Measurements from ENCODE around the gene TECPR2.

TECPR2 gene

DNA sequence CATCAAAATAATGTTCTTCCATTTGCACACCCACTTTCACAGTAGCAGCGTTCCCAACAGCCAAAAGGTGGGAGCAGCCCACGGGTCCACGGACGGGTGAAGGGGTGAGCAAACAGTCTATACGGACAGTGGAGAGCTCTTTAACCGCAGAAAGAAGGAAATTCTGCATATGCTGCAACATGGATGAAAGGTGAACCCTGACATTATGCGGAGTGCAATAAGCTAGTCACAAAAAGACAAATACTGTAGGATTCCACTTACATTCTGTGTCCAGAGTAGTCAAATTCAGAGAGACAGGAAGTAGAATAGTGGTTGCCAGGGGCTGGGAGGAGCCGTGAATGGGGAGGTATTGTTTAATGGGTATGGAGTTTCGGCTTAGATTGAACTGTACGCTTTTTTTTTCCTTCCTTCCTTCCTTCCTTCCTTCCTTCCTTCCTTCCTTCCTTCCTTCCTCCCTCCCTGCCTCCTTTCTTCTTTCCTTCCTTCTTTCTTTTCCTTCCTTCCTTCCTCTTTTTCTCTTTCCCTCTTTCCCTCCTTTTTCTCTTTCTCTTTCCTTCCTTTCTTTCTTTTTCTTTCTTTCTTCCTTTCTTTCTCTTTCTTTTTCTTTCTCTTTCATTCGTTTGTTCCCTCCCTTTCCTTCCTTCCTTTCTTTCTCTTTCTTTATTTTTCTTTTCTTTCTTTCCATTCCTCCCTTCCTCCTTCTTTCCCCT lies 162.6 kb downstream of the TECPR2 start:
- Histone ChIP-seq H3K9ac (ENCODE audit: low read length) (peak overlapping the region; percentile 21), H3K4me3 (ENCODE audit: low read depth, low read length) (peak overlapping the region; percentile 67)
- WGBS (ENCODE audit: extremely low coverage, insufficient coverage, insufficient read length): no CpG with 5 or more reads among the region's 11 CpGs

DNA sequence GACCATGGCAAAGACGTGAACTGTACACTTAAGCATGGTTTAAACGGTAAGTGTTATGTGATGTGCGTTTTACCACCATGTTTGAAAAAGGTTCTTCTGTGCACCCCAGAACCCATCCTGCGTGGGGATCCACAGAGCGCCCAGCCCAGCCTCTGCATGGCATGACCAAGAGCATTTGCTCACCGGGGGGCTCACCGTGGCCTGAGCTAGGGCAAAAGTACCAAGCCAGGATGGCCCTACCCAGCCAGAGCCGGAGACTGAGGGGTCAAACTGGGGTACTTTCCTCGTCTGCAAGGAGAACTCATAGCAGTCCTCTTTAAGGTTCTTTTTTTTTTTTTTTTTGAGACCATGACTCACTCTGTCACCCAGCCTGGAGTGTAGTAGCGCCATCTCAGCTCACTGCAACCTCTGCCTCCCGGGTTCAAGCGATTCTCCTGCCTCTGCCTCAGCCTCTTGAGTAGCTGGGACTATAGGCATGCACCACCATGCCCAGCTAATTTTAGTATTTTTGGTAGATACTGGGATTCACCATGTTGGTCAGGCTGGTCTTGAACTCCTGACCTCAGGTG lies 163.3 kb downstream of the TECPR2 start:
- Histone ChIP-seq H4K12ac (ENCODE audit: low read depth, low read length) (no peak overlapping the region), H3K27ac (ENCODE audit: low read depth, low read length) (no peak overlapping the region), H3K4me2 (ENCODE audit: low read length) (no peak overlapping the region), H3K79me1 (ENCODE audit: low read length) (peaks cover 14% of the 10 kb centered on the region), H3K4ac (ENCODE audit: low read depth, low read length) (no peak overlapping the region), H3K79me2 (ENCODE audit: control insufficient read depth, insufficient read depth, low read length, poor library complexity) (peaks cover 2% of the 10 kb centered on the region), H3K18ac (ENCODE audit: low read length) (peak overlapping the region; percentile 41), H3K27me3 (ENCODE audit: insufficient read depth, low read length) (no peaks in the 10 kb centered on the region), H2BK12ac (ENCODE audit: low read length) (peak overlapping the region; percentile 41), H2BK5ac (ENCODE audit: low read depth, low read length, poor library complexity) (no peak overlapping the region), H2AK5ac (ENCODE audit: low read length) (peak overlapping the region; percentile 38), H3K9ac (ENCODE audit: low read length) (no peak overlapping the region), H3K4me1 (ENCODE audit: control insufficient read depth in 1 of 2, insufficient read depth in 2 of 2, low read length in 2 of 2) (peaks cover 5 to 6% of the 10 kb centered on the region in 2 experiments), H3K9me3 (ENCODE audit: insufficient read depth, low read depth, low read length) (no peaks in the 10 kb centered on the region), H3K4me3 (ENCODE audit: low read depth, low read length) (no peak overlapping the region), H4K8ac (ENCODE audit: low read depth, low read length) (peak overlapping the region; percentile 36), H2BK120ac (ENCODE audit: insufficient read depth, low read length, poor library complexity) (peak overlapping the region; percentile 59), H2AFZ (ENCODE audit: insufficient read depth, low read length, poor library complexity) (no peak overlapping the region), H4K91ac (ENCODE audit: low read depth, low read length) (peak overlapping the region; percentile 74), H3K36me3 (ENCODE audit: control insufficient read depth in 1 of 2, insufficient read depth in 2 of 2, low read length in 2 of 2) (no peaks in the 10 kb centered on the region), H3K14ac (ENCODE audit: low read length) (peak overlapping the region; percentile 68), H3K23ac (ENCODE audit: low read length) (no peak overlapping the region)
- DNase-seq: no peak
- no CpG with 5 or more reads among the region's 12 CpGs for WGBS (ENCODE audit: extremely low coverage, insufficient coverage, insufficient read length)

More for the DNA sequence above, 162.6 kb downstream of the TECPR2 start:
- H3K18ac ChIP-seq (ENCODE audit: low read length): peak overlapping the region; percentile 67
- peaks cover 5 to 6% of the 10 kb centered on the region in 2 experiments for H3K4me1 ChIP-seq (ENCODE audit: control insufficient read depth in 1 of 2, insufficient read depth in 2 of 2, low read length in 2 of 2)
- peak overlapping the region; percentile 67 for H3K14ac ChIP-seq (ENCODE audit: low read length)
- peak overlapping the region; percentile 74 for H4K91ac ChIP-seq (ENCODE audit: low read depth, low read length)
- peak overlapping the region; percentile 41 for H2BK12ac ChIP-seq (ENCODE audit: low read length)
- peak overlapping the region; percentile 53 for H2BK5ac ChIP-seq (ENCODE audit: low read depth, low read length, poor library complexity)
- peak overlapping the region; percentile 79 for H4K12ac ChIP-seq (ENCODE audit: low read depth, low read length)
- H3K27ac ChIP-seq (ENCODE audit: low read depth, low read length): peak overlapping the region; percentile 68
- no peak overlapping the region for H3K23ac ChIP-seq (ENCODE audit: low read length)
- H3K27me3 ChIP-seq (ENCODE audit: insufficient read depth, low read length): no peaks in the 10 kb centered on the region
- H3K9me3 ChIP-seq (ENCODE audit: insufficient read depth, low read depth, low read length): no peaks in the 10 kb centered on the region
- peaks cover 14% of the 10 kb centered on the region for H3K79me1 ChIP-seq (ENCODE audit: low read length)
- peaks cover 2% of the 10 kb centered on the region for H3K79me2 ChIP-seq (ENCODE audit: control insufficient read depth, insufficient read depth, low read length, poor library complexity)
- H3K36me3 ChIP-seq (ENCODE audit: control insufficient read depth in 1 of 2, insufficient read depth in 2 of 2, low read length in 2 of 2): no peaks in the 10 kb centered on the region
- H3K4ac ChIP-seq (ENCODE audit: low read depth, low read length): peak overlapping the region; percentile 30
- peak overlapping the region; percentile 87 for H2AK5ac ChIP-seq (ENCODE audit: low read length)
- H2AFZ ChIP-seq (ENCODE audit: insufficient read depth, low read length, poor library complexity): peak overlapping the region; percentile 80
- H4K8ac ChIP-seq (ENCODE audit: low read depth, low read length): peak overlapping the region; percentile 72
- peak overlapping the region; percentile 60 for H2BK120ac ChIP-seq (ENCODE audit: insufficient read depth, low read length, poor library complexity)
- peak; percentile 67 to 70 for DNase-seq
- peak overlapping the region; percentile 95 for H3K4me2 ChIP-seq (ENCODE audit: low read length)

- Histone ChIP-seq H3K4me1 (ENCODE audit: control insufficient read depth in 1 of 2, insufficient read depth in 2 of 2, low read length in 2 of 2) (peaks cover 5 to 6% of the 10 kb centered on the region in 2 experiments), H2BK5ac (ENCODE audit: low read depth, low read length, poor library complexity) (no peak overlapping the region), H2BK12ac (ENCODE audit: low read length) (no peak overlapping the region), H3K4me2 (ENCODE audit: low read length) (no peak overlapping the region), H3K23ac (ENCODE audit: low read length) (no peak overlapping the region), H4K12ac (ENCODE audit: low read depth, low read length) (no peak overlapping the region), H4K91ac (ENCODE audit: low read depth, low read length) (no peak overlapping the region), H3K27me3 (ENCODE audit: insufficient read depth, low read length) (no peaks in the 10 kb centered on the region), H3K27ac (ENCODE audit: low read depth, low read length) (no peak overlapping the region), H2AK5ac (ENCODE audit: low read length) (no peak overlapping the region), H3K79me2 (ENCODE audit: control insufficient read depth, insufficient read depth, low read length, poor library complexity) (peaks cover 2% of the 10 kb centered on the region), H2BK120ac (ENCODE audit: insufficient read depth, low read length, poor library complexity) (no peak overlapping the region), H3K36me3 (ENCODE audit: control insufficient read depth in 1 of 2, insufficient read depth in 2 of 2, low read length in 2 of 2) (no peaks in the 10 kb centered on the region), H3K4me3 (ENCODE audit: low read depth, low read length) (no peak overlapping the region), H3K18ac (ENCODE audit: low read length) (no peak overlapping the region), H3K9ac (ENCODE audit: low read length) (no peak overlapping the region), H3K79me1 (ENCODE audit: low read length) (peaks cover 14% of the 10 kb centered on the region), H3K14ac (ENCODE audit: low read length) (no peak overlapping the region), H4K8ac (ENCODE audit: low read depth, low read length) (no peak overlapping the region), H2AFZ (ENCODE audit: insufficient read depth, low read length, poor library complexity) (no peak overlapping the region), H3K4ac (ENCODE audit: low read depth, low read length) (no peak overlapping the region), H3K9me3 (ENCODE audit: insufficient read depth, low read depth, low read length) (no peaks in the 10 kb centered on the region)
- DNase-seq: no peak
- no CpG with 5 or more reads among the region's 11 CpGs for WGBS (ENCODE audit: extremely low coverage, insufficient coverage, insufficient read length)
Measured at GRCh38 chr14:102528431-102529170, 165.9 kb downstream of the TECPR2 start.

DNA sequence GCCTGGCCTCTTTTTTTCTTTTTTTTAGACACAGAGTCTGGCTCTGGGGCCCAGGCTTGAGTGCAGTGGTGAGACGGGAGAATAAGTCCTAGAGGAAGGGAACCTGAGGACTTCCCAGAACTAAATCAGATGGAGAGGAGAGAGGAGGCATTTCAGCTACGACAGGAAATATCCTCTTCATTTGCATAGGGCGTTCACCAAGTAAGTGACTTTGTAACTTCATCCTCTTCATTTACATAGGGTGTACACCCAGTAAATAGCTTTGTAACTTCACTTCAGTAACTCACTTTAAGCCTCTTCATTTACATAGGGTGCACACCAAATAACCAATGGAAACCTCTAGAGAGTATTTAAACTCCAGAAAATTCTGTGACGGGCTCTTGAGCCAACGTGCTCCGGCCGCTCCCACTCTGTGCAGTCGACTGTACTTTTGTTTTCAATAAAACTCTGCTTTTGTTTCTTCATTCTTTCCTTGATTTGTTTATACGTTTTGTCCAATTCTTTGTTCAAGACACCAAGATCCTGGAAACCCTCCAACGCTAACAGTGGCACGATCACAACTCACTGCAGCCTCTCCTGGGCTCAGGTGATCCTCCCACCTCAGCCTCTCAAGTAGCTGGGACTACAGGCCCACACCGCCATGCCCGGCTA lies 168.2 kb downstream of the TECPR2 start:
- WGBS (ENCODE audit: extremely low coverage, insufficient coverage, insufficient read length): no CpG with 5 or more reads among the region's 13 CpGs
- no peak overlapping the region for H3K18ac ChIP-seq (ENCODE audit: low read length)
- no peak overlapping the region for H3K27ac ChIP-seq (ENCODE audit: low read depth, low read length)
- no peak overlapping the region for H3K9ac ChIP-seq (ENCODE audit: low read length)
- H3K4me2 ChIP-seq (ENCODE audit: low read length): no peak overlapping the region
- H3K4me1 ChIP-seq (ENCODE audit: control insufficient read depth in 1 of 2, insufficient read depth in 2 of 2, low read length in 2 of 2): peaks cover under 1% of the 10 kb centered on the region in 2 experiments
- peak overlapping the region; percentile 41 for H2BK12ac ChIP-seq (ENCODE audit: low read length)
- no peak overlapping the region for H3K4ac ChIP-seq (ENCODE audit: low read depth, low read length)
- no peak overlapping the region for H2AK5ac ChIP-seq (ENCODE audit: low read length)
- H4K12ac ChIP-seq (ENCODE audit: low read depth, low read length): no peak overlapping the region
- H3K79me1 ChIP-seq (ENCODE audit: low read length): no peaks in the 10 kb centered on the region
- H2BK120ac ChIP-seq (ENCODE audit: insufficient read depth, low read length, poor library complexity): peak overlapping the region; percentile 37
- H3K9me3 ChIP-seq (ENCODE audit: insufficient read depth, low read depth, low read length): no peaks in the 10 kb centered on the region
- H3K27me3 ChIP-seq (ENCODE audit: insufficient read depth, low read length): no peaks in the 10 kb centered on the region
- H3K36me3 ChIP-seq (ENCODE audit: control insufficient read depth in 1 of 2, insufficient read depth in 2 of 2, low read length in 2 of 2): no peaks in the 10 kb centered on the region
- no peak overlapping the region for H2BK5ac ChIP-seq (ENCODE audit: low read depth, low read length, poor library complexity)
- no peak overlapping the region for H4K8ac ChIP-seq (ENCODE audit: low read depth, low read length)
- H4K91ac ChIP-seq (ENCODE audit: low read depth, low read length): peak overlapping the region; percentile 48
- no peak overlapping the region for H2AFZ ChIP-seq (ENCODE audit: insufficient read depth, low read length, poor library complexity)
- no peak for DNase-seq
- no peak overlapping the region for H3K14ac ChIP-seq (ENCODE audit: low read length)
- no peak overlapping the region for H3K23ac ChIP-seq (ENCODE audit: low read length)
- H3K79me2 ChIP-seq (ENCODE audit: control insufficient read depth, insufficient read depth, low read length, poor library complexity): no peaks in the 10 kb centered on the region
- no peak overlapping the region for H3K4me3 ChIP-seq (ENCODE audit: low read depth, low read length)
